Uterus (tissue), 4 donors: ENCODE data around the gene RNF126. TPM values are rescaled to one million over a fixed set of nuclear protein-coding genes. Genes with fewer than 3 reads are reported as not detected.

Experiments
- DNase-seq, 2 donors: peaks; one replicate each; pipeline ENCODE4 v3.0.0-alpha.2; 2019 to 2020
- H3K27ac ChIP-seq, 2 donors: fragments of 200-600 bp; sonication (generic); 1 replicate in 1 of 2; 2 replicates in 1 of 2; pipeline ENCODE4 v1.5.1; 2016 to 2018
- H3K27me3 ChIP-seq, 2 donors: fragments of 200-600 bp; sonication (generic); one replicate each; pipeline ENCODE4 v1.5.1; 2018 to 2019; ENCODE audit warnings: control low read depth in 1 of 2
- H3K36me3 ChIP-seq, 2 donors: fragments of 200-600 bp; sonication (generic); one replicate each; pipeline ENCODE4 v1.5.1; 2019; ENCODE audit warnings: control low read depth in 1 of 2
- H3K4me1 ChIP-seq, 2 donors: fragments of 200-600 bp; sonication (generic); one replicate each; pipeline ENCODE4 v1.5.1; 2018 to 2019; ENCODE audit warnings: control low read depth in 1 of 2
- H3K4me3 ChIP-seq, 2 donors: fragments of 200-600 bp; sonication (generic); 1 replicate in 1 of 2; 2 replicates in 1 of 2; pipeline ENCODE4 v1.5.1; 2018 to 2019; ENCODE audit warnings: mild to moderate bottlenecking in 1 of 2
- H3K9me3 ChIP-seq, 2 donors: fragments of 200-600 bp; sonication (generic); one replicate each; pipeline ENCODE4 v1.5.1; 2019; ENCODE audit warnings: control low read depth in 1 of 2
- CTCF ChIP-seq, 4 experiments: fragments of 200-600 bp in 2 of 4; fragments of 450-650 bp in 2 of 4; sonication (generic) in 2 of 4; IDR thresholded peaks; one replicate each; pipeline ENCODE4 v1.5.1; 2016 to 2019; ENCODE audit warnings: antibody characterized with exemption in 4 of 4, mild to moderate bottlenecking in 2 of 4, moderate library complexity in 1 of 4
- POLR2A ChIP-seq, 2 donors: fragments of 450-650 bp; IDR thresholded peaks; one replicate each; pipeline ENCODE4 v1.6.1; 2016; ENCODE audit warnings: antibody characterized with exemption in 2 of 2, mild to moderate bottlenecking in 1 of 2, moderate library complexity in 1 of 2
- intact Hi-C: fragments of 100-400 bp; cut with DNase I; formaldehyde crosslinking; loops from one replicate; pipeline ENCODE4 v1.15.1; 2023; ENCODE audit warnings: low total_unique reads
- total RNA-seq, 4 donors: library from RNA; depleted of rRNA in 3 of 4; stranded (reverse); fragments of >200 nt in 3 of 4; gene quantifications; one replicate each; pipeline versions ENCODE4 v1.1.0 to v1.2.4, GENCODE V29; 2014 to 2023
- donor health status: DM: yes; HTN: yes; CAD: no.

RNF126 gene
- total RNA-seq, 4 donors from 2014 or later, result 9.5 to 44.3 (median 18.2) TPM

- no peaks in the 10 kb centered on the region for H3K9me3 ChIP-seq
- H3K36me3 ChIP-seq, result no peaks in the 10 kb centered on the region
- no peaks in the 10 kb centered on the region for H3K4me1 ChIP-seq
- H3K27ac ChIP-seq, result no peak overlapping the region
- H3K4me3 ChIP-seq, result no peak overlapping the region
- no peaks in the 10 kb centered on the region for H3K27me3 ChIP-seq
- intact Hi-C loops, result no loop called here
- TF ChIP-seq CTCF (IDR thresholded peaks at IDR 0.05), result no peak
- no peak for TF ChIP-seq POLR2A (IDR thresholded peaks at IDR 0.05)
- no peak for DNase-seq
These were observed 15.3 kb downstream of the RNF126 start for GRCh38 chr19:647566-648284.

DNA sequence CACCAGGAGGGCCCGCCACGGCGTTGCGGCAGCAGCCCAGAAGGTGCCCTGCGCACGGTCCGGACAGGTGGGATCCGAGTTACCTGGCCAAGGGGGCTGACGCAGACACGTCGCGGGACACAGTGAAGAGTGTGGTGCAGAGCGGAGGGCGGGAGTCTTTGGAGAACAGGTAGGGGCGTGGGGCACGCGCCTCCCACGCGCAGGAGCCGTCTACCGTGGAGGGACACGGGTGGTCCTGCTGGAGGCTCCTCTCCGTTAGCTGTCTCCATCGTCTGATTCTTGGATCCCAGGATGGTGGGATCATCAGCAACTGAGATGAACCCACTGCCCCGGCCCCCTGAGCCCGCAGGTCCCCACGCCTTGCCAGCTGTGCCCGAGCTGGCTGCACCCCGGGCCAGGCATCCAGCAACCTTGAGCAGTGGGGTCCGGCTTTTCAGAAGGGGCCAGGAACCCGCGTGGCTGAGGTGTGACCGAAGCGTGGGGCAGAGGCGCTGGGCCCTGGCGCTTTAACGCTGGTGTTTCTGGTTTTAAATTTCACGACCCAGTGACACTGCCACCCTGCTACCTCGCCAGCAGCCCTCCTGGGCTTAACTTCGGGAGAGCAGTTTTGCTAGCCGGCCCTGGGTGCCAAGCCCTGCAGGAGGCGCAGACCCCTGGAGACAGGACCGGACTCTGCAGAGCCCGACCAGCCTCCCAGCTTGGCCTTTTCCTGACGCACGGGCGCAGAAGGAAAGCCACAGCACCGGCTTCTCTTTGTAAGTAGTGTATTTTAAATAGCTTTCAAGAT lies 16.0 kb downstream of the RNF126 start:
- H3K9me3 ChIP-seq, result no peaks in the 10 kb centered on the region
- H3K4me3 ChIP-seq, result no peak overlapping the region
- TF ChIP-seq CTCF (IDR thresholded peaks at IDR 0.05) (no peak), POLR2A (IDR thresholded peaks at IDR 0.05) (no peak)
- no peak overlapping the region for H3K27ac ChIP-seq
- intact Hi-C loops, result no loop called here
- no peaks in the 10 kb centered on the region for H3K36me3 ChIP-seq
- no peaks in the 10 kb centered on the region for H3K27me3 ChIP-seq
- no peaks in the 10 kb centered on the region for H3K4me1 ChIP-seq
- DNase-seq, result no peak

DNA sequence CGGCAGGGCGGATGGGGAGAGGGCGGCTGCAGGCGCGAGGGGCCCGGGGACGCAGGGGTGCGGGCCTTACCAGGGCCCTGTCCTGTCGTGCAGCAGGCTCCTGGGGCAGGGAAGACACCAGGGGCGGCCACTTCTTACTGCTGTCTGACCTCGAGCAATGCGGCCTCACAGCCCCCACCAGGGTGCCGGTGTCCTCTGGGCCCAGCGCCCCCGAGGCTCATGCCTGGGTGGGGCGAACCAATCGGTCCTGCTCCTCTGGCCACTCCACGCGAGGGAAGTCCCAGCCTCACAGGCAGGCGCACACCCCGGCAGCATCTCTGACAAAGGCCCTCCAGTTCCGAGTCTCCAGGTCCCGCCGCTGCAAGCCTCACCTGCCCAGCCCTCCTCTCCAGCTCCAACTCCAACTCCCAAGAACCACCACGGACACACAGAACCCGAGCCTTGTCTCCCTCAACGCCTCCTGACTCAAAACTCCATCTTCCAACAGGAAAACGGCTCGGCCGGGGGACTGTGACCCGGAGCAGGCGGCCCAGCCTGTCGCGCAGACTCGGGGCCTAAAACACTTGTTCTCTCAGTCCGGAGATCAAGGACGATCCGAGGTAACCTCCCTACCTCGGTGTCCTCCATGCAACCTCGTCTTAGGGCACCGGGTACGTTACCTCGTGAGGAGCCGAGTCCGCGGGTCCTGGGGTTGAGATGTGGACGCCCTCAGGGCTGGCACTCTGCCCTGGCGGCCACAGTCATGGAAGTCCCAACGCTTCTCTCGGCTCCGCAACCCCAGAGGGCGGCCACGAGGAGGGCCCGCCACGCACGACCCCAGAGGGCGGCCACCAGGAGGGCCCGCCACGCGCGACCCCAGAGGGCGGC lies 16.9 kb downstream of the RNF126 start:
- intact Hi-C loops, result no loop called here
- Histone ChIP-seq H3K36me3 (no peaks in the 10 kb centered on the region), H3K4me3 (no peak overlapping the region), H3K27me3 (no peaks in the 10 kb centered on the region), H3K9me3 (no peaks in the 10 kb centered on the region), H3K4me1 (no peaks in the 10 kb centered on the region), H3K27ac (no peak overlapping the region)
- TF ChIP-seq CTCF (IDR thresholded peaks at IDR 0.05) (no peak), POLR2A (IDR thresholded peaks at IDR 0.05) (no peak)
- DNase-seq, result no peak

DNA sequence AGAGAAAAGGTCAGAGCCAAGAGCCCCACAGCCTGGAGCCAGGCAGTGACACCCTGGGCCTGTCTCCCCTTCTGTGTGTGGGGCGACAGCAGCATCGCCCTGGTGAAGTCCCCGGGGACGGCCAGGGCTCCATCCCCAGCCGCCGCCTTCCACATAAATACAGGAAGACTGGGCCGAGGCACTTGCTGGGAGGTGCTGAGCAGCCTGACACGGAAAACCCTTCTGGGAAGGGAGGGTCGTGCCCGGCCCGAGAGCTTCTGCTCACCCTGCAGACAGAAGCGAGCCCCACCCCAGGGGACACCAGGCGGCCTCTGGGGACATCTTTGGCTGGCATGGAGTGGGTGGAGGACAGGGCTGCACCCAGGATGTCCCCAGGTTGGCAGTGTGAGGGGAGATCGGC lies 18.2 kb downstream of the RNF126 start:
- H3K4me3 ChIP-seq, result no peak overlapping the region
- no peaks in the 10 kb centered on the region for H3K27me3 ChIP-seq
- H3K36me3 ChIP-seq, result no peaks in the 10 kb centered on the region
- H3K27ac ChIP-seq, result no peak overlapping the region
- DNase-seq, result no peak
- no peaks in the 10 kb centered on the region for H3K9me3 ChIP-seq
- intact Hi-C loops, result no loop called here
- H3K4me1 ChIP-seq, result peaks cover 0 to 4% of the 10 kb centered on the region in 2 donors
- no peak for TF ChIP-seq CTCF (IDR thresholded peaks at IDR 0.05)
